Adrenal gland (tissue), 12 donors: ENCODE measurements around the gene DMTF1. TPM values are rescaled to one million over a fixed set of nuclear protein-coding genes. Genes with fewer than 3 reads are reported as not detected.
"Not testable (repeated sequence)": the region's sequence is repeated elsewhere in the genome, so short reads cannot be mapped to it uniquely, and the experiment has no call there.

Source experiments
- DNase-seq, 7 donors: peaks; one replicate each; pipeline ENCODE4 v3.0.0-alpha.2; 2019 to 2020
- H3K27ac ChIP-seq, 5 donors: fragments of 200-600 bp; sonication (generic) in 4 of 5; 1 replicate in 3 of 5; 2 replicates in 2 of 5; pipeline versions ENCODE4 v1.5.1 to v1.8.0; 2016 to 2020; ENCODE audit warnings: mild to moderate bottlenecking in 1 of 5
- H3K27me3 ChIP-seq: fragments of 200-600 bp; 2 replicates; pipeline ENCODE4 v1.8.0; 2021
- H3K36me3 ChIP-seq, 2 donors: fragments of 200-600 bp; replicated peaks in 1 of 2; 1 replicate in 1 of 2; 2 replicates in 1 of 2; pipeline versions ENCODE4 v1.5.1 to v1.8.0; 2018 to 2022
- H3K4me1 ChIP-seq, 2 donors: fragments of 200-600 bp; replicated peaks in 1 of 2; 1 replicate in 1 of 2; 2 replicates in 1 of 2; pipeline versions ENCODE4 v1.5.1 to v1.8.0; 2018 to 2021
- H3K4me3 ChIP-seq, 4 donors: fragments of 200-600 bp; sonication (generic) in 3 of 4; one replicate each; pipeline ENCODE4 v1.5.1; 2016 to 2018
- H3K9me3 ChIP-seq, 3 donors: fragments of 200-600 bp; sonication (generic) in 1 of 3; replicated peaks in 1 of 3; 1 replicate in 2 of 3; 2 replicates in 1 of 3; pipeline versions ENCODE4 v1.5.1 to v1.8.0; 2016 to 2021
- POLR2A ChIP-seq, 2 donors: fragments of 450-650 bp; IDR thresholded peaks; one replicate each; pipeline ENCODE4 v1.6.1; 2017; ENCODE audit warnings: antibody characterized with exemption in 2 of 2, mild to moderate bottlenecking in 2 of 2, moderate library complexity in 1 of 2
- WGBS, 4 donors: extraction: QIAGEN DNeasy Blood & Tissue Kit in 2 of 4; methylation state at CpG; one replicate each; pipeline versions ENCODE4 v1.1.5 to v1.1.7; 2013 to 2017; 5-methylcytosine and 5-hydroxymethylcytosine counted together
- intact Hi-C, 2 donors: fragments of 100-400 bp; cut with DNase I; formaldehyde crosslinking; loops; one replicate each; pipeline versions ENCODE4 v1.14.1 to v1.15.0; 2022 to 2023
- polyA plus RNA-seq, 3 donors: library from polyadenylated mRNA; stranded (reverse); fragments of 200-250 nt in 2 of 3; fragments of 350-450 nt in 1 of 3; fragmentation: Illumina TruSeq in 1 of 3; extraction: RNeasy Lipid Tissue Mini Kit (QIAGEN cat#74804) in 1 of 3; gene quantifications; one replicate each; pipeline ENCODE4 v1.2.3, GENCODE V29; 2013 to 2014
- total RNA-seq, 9 donors: library from RNA; depleted of rRNA in 4 of 9; stranded (reverse); fragments of >200 nt in 4 of 9; fragments of 120-200 nt in 1 of 9; fragmentation: NEBNext Ultra II Directional in 1 of 9; extraction: Animal tissue kit (Norgen Biotek cat#: 25700) in 1 of 9; gene quantifications; one replicate each; pipeline versions ENCODE4 v1.1.0 to v1.2.4, GENCODE V29; 2013 to 2023
- TF ChIP-seq, protein P1 (sequence below), 6 experiments: fragments of 450-650 bp in 4 of 6; fragments of 200-600 bp in 2 of 6; sonication (generic) in 1 of 6; IDR thresholded peaks; 1 replicate in 5 of 6; 2 replicates in 1 of 6; pipeline versions ENCODE4 v1.5.1 to v1.8.0; 2016 to 2021; ENCODE audit warnings: antibody characterized with exemption in 6 of 6, mild to moderate bottlenecking in 2 of 6, moderate library complexity in 1 of 6
- donor health status: healthy with polysubstance abuse.
- donor health status: Bipolar disorder and iron deficiency.
- donor health status: DM: yes; HTN: yes; CAD: no.
- donor health status: DM: no; HTN: no; CAD: no.
- donor health status: DM: no; HTN: no; CAD: no.
- donor health status: DM: yes; HTN: yes; CAD: no.

The DMTF1 gene
- total and polyA plus RNA-seq, 12 donors: 17.1 to 149 (median 50.2) TPM

DNA sequence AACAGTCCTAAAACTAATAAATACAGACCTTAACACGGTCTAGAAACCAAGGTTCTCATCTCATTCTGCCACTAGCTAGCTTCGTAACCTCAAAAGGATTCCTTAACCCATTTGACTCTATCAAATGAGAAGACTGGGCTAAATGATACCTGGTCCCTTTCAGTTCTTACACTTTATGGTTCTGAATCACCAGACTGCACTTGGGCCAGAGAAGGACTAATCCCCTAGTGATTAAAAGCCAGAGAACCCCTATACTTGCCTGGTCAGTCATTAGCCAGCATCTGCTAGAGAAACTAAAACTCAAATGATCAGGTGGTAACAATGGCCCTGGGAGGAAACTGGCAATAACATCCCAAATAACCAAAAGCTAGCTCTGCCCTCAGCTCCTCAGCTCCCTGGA, 50.5 kb downstream of the DMTF1 start:
- Histone ChIP-seq H3K9me3 (peaks cover 0 to 16% (median 0%) of the 10 kb centered on the region in 3 donors), H3K27ac (no peak overlapping the region), H3K27me3 (no peaks in the 10 kb centered on the region), H3K4me1 (no peaks in the 10 kb centered on the region), H3K4me3 (no peak overlapping the region), H3K36me3 (peaks cover 0 to 7% of the 10 kb centered on the region in 2 donors)
- no peak for TF ChIP-seq POLR2A (IDR thresholded peaks at IDR 0.05)
- TF ChIP-seq, protein P1, sequence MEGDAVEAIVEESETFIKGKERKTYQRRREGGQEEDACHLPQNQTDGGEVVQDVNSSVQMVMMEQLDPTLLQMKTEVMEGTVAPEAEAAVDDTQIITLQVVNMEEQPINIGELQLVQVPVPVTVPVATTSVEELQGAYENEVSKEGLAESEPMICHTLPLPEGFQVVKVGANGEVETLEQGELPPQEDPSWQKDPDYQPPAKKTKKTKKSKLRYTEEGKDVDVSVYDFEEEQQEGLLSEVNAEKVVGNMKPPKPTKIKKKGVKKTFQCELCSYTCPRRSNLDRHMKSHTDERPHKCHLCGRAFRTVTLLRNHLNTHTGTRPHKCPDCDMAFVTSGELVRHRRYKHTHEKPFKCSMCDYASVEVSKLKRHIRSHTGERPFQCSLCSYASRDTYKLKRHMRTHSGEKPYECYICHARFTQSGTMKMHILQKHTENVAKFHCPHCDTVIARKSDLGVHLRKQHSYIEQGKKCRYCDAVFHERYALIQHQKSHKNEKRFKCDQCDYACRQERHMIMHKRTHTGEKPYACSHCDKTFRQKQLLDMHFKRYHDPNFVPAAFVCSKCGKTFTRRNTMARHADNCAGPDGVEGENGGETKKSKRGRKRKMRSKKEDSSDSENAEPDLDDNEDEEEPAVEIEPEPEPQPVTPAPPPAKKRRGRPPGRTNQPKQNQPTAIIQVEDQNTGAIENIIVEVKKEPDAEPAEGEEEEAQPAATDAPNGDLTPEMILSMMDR (IDR thresholded peaks at IDR 0.05): no peak
- intact Hi-C loops: no loop called here
- 91 to 100% (median 96%) methylated on average over 2 of the region's 2 CpGs for WGBS, 4 donors
- DNase-seq: no peak

DNA sequence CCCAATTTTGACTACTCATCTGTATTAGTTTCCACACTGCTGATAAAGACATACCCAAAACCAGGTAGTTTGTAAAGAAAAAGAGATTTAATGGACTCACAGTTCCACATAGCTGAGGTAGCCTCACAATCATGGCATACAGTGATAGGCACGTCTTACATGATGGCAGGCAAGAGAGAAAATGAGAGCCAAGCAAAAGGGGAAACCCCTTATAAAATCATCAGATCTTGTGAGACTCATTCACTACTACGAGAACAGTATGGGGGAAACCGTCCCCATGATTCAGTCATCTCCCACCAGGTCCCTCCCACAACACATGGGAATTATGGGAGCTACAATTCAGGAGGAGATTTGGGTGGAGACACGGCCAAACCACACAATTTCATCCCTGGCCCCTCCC, 51.7 kb downstream of the DMTF1 start:
- H3K27ac ChIP-seq, H3K4me1 ChIP-seq, H3K36me3 ChIP-seq, H3K27me3 ChIP-seq, H3K4me3 ChIP-seq, DNase-seq, intact Hi-C loops: not testable (repeated sequence)
- WGBS, 4 donors: 86 to 94% (median 91%) methylated on average over 4 of the region's 4 CpGs
- H3K9me3 ChIP-seq: peaks cover 0 to 16% (median 0%) of the 10 kb centered on the region in 3 donors

DNA sequence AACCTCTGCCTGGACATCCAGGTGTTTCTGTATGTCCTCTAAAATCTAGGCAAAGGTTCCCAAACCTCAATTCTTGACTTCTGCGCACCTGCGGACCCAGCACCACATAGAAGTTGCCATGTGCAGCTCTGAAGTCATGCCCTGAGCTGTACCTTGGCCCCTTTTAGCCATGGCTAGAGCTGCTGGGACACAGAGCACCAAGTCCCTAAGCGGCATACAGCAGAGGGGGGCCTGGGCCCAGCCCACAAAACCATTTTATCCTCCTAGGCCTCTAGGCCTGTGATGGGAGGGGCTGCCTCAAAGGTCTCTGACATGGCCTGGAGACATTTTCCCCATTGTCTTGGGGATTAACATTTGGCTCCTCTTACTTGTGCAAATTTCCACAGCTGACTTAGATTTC, 52.7 kb downstream of the DMTF1 start:
- peaks cover 0 to 16% (median 0%) of the 10 kb centered on the region in 3 donors for H3K9me3 ChIP-seq
- H3K27me3 ChIP-seq: no peaks in the 10 kb centered on the region
- TF ChIP-seq, protein P1 (IDR thresholded peaks at IDR 0.05): no peak
- no peak for TF ChIP-seq POLR2A (IDR thresholded peaks at IDR 0.05)
- H3K27ac ChIP-seq: no peak overlapping the region
- no peaks in the 10 kb centered on the region for H3K4me1 ChIP-seq
- H3K36me3 ChIP-seq: no peaks in the 10 kb centered on the region
- DNase-seq: no peak
- intact Hi-C loops: no loop called here
- WGBS, 4 donors: 67 to 71% (median 67%) methylated on average over 3 of the region's 3 CpGs
- no peak overlapping the region for H3K4me3 ChIP-seq

DNA sequence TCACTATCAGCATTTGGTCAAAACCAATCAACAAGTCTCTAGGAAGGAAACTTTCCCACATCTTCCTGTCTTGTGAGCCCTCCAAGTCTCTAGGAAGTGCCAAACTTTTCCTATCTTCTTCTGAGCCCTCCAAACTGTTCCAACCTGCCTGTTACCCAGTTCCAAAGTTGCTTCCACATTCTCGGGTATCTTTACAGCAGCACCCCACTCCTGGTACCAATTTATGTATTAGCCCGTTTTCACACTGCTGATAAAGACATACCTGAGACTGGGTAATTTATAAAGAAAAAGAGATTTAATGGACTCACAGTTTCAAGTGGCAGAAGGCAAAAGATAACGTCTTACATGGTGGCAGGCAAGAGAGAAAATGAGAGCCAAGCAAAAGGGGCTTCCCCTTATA, 53.4 kb downstream of the DMTF1 start:
- intact Hi-C loops, H3K36me3 ChIP-seq, H3K4me3 ChIP-seq, H3K27ac ChIP-seq, H3K27me3 ChIP-seq, DNase-seq, H3K4me1 ChIP-seq: not testable (repeated sequence)
- 95 to 100% (median 95%) methylated on average over 3 of the region's 3 CpGs for WGBS, 4 donors
- H3K9me3 ChIP-seq: peaks cover 0 to 16% (median 0%) of the 10 kb centered on the region in 3 donors

DNA sequence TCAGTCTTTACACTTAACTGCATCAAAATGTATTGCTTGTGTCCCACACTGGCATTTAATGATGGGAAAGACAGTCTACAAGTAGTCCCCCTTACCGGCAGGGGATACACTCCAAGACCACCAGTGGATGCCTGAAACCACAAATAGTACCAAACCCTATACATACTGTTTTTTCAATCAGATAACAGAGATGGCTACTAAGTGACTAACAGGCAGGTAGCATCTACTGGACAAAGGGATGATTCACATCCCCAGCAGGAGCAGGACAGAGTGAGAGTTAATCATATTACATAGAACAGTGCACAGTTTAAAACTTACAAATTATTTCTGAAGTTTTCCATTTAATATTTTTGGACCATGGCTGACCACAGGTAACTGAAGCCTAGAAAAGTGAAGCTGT, 54.1 kb downstream of the DMTF1 start:
- intact Hi-C loops: no loop called here
- Histone ChIP-seq H3K36me3 (no peaks in the 10 kb centered on the region), H3K4me3 (no peak overlapping the region), H3K27ac (no peak overlapping the region), H3K4me1 (no peaks in the 10 kb centered on the region), H3K27me3 (no peaks in the 10 kb centered on the region), H3K9me3 (peaks cover 0 to 16% (median 0%) of the 10 kb centered on the region in 3 donors)
- WGBS, 4 donors: 75 to 100% (median 98%) methylated on average over 1 of the region's 1 CpG
- no peak for TF ChIP-seq POLR2A (IDR thresholded peaks at IDR 0.05)
- TF ChIP-seq, protein P1 (IDR thresholded peaks at IDR 0.05): no peak
- no peak for DNase-seq
